ENCODE measurements around the gene CRYGD. TPM values are rescaled to one million over a fixed set of nuclear protein-coding genes. Genes with fewer than 3 reads are reported as not detected.
A peak's percentile ranks its signal among the peaks of the same experiment; 100 is the strongest.

CRYGD gene
- polyA plus RNA-seq, 2 of the 4 experiments (the other 2 are of a cell fraction), result not detected

GRCh38 chr2:208150094-208150493, 25.8 kb upstream of the CRYGD start:
- ATAC-seq (no peak), FAIRE-seq (no peak), DNase-seq (ENCODE audit: low read depth in 1 of 2, low spot score in 1 of 2) (no peak)
- POLR2A ChIA-PET, result no interaction called here
- no peaks in the 10 kb centered on the region for H3K4me1 ChIP-seq
- 0 out of 3 replicates have a peak, but pooled peaks cover 5% of the 10 kb centered on the region for H3K9me3 ChIP-seq
- TF ChIP-seq USF2 (IDR thresholded peaks at IDR 0.05), result no peak
- TF ChIP-seq CEBPB (IDR thresholded peaks at IDR 0.05), result no peak
- no peak for TF ChIP-seq ESRRA (IDR thresholded peaks at IDR 0.05; ENCODE audit: borderline replicate concordance, low read length)
- TF ChIP-seq CBX2 (IDR thresholded peaks at IDR 0.05; ENCODE audit: borderline replicate concordance, low read depth), result no peak
- TF ChIP-seq MAFK (IDR thresholded peaks at IDR 0.05; ENCODE audit: partially characterized antibody), result peak; percentile 56
- no peak overlapping the region for H3K27ac ChIP-seq
- H3K4me3 ChIP-seq, result no peak overlapping the region
- CTCF ChIA-PET, result interaction anchor here (1.3 kb wide), 1 partner anchor 25 kb away, joined by 7 read pairs; no protein-coding TSS in a partner anchor
- H3K4me2 ChIP-seq, result no peak overlapping the region

GRCh38 chr2:208148803-208149202, 24.5 kb upstream of the CRYGD start:
- Histone ChIP-seq H3K4me1 (no peaks in the 10 kb centered on the region), H3K4me3 (no peak overlapping the region), H3K27ac (no peak overlapping the region), H3K4me2 (no peak overlapping the region), H3K9me3 (0 out of 3 replicates have a peak, but pooled peaks cover 5% of the 10 kb centered on the region)
- ChIA-PET POLR2A (no interaction called here), CTCF (interaction anchor here (1.3 kb wide), 1 partner anchor 26 kb away, joined by 7 read pairs; no protein-coding TSS in a partner anchor)
- no peak for TF ChIP-seq CBX2 (IDR thresholded peaks at IDR 0.05; ENCODE audit: borderline replicate concordance, low read depth)
- TF ChIP-seq RARB (CRISPR knock-in tag; IDR thresholded peaks at IDR 0.05), result no peak
- no peak for TF ChIP-seq KDM5A (IDR thresholded peaks at IDR 0.05)
- no peak for TF ChIP-seq KDM1A (IDR thresholded peaks at IDR 0.05; ENCODE audit: low read depth)
- no peak for TF ChIP-seq SREBF2 (IDR thresholded peaks at IDR 0.05)
- no peak for TF ChIP-seq E2F6 (IDR thresholded peaks at IDR 0.05; ENCODE audit: borderline replicate concordance, low read depth)
- TF ChIP-seq, protein P1, sequence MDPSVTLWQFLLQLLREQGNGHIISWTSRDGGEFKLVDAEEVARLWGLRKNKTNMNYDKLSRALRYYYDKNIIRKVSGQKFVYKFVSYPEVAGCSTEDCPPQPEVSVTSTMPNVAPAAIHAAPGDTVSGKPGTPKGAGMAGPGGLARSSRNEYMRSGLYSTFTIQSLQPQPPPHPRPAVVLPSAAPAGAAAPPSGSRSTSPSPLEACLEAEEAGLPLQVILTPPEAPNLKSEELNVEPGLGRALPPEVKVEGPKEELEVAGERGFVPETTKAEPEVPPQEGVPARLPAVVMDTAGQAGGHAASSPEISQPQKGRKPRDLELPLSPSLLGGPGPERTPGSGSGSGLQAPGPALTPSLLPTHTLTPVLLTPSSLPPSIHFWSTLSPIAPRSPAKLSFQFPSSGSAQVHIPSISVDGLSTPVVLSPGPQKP (IDR thresholded peaks at IDR 0.05; ENCODE audit: low read depth, low read length), result no peak
- no peak for TF ChIP-seq TFCP2L1 (CRISPR knock-in tag; IDR thresholded peaks at IDR 0.05)
- TF ChIP-seq, protein P2, sequence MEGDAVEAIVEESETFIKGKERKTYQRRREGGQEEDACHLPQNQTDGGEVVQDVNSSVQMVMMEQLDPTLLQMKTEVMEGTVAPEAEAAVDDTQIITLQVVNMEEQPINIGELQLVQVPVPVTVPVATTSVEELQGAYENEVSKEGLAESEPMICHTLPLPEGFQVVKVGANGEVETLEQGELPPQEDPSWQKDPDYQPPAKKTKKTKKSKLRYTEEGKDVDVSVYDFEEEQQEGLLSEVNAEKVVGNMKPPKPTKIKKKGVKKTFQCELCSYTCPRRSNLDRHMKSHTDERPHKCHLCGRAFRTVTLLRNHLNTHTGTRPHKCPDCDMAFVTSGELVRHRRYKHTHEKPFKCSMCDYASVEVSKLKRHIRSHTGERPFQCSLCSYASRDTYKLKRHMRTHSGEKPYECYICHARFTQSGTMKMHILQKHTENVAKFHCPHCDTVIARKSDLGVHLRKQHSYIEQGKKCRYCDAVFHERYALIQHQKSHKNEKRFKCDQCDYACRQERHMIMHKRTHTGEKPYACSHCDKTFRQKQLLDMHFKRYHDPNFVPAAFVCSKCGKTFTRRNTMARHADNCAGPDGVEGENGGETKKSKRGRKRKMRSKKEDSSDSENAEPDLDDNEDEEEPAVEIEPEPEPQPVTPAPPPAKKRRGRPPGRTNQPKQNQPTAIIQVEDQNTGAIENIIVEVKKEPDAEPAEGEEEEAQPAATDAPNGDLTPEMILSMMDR (IDR thresholded peaks at IDR 0.05), result no peak
- no peak for TF ChIP-seq JUNB (IDR thresholded peaks at IDR 0.05)
- no peak for TF ChIP-seq SMC3 (IDR thresholded peaks at IDR 0.05)
- no peak for TF ChIP-seq CHD4 (IDR thresholded peaks at IDR 0.05; ENCODE audit: borderline replicate concordance)
- TF ChIP-seq NPAS2 (CRISPR knock-in tag; IDR thresholded peaks at IDR 0.05; ENCODE audit: borderline replicate concordance), result no peak
- TF ChIP-seq TP53 (CRISPR knock-in tag; IDR thresholded peaks at IDR 0.05), result no peak
- TF ChIP-seq ESRRA (IDR thresholded peaks at IDR 0.05; ENCODE audit: borderline replicate concordance, low read length), result no peak
- TF ChIP-seq CBX8 (IDR thresholded peaks at IDR 0.05), result no peak
- no peak for TF ChIP-seq NFE2L2 (conservative IDR thresholded peaks at IDR 0.05; ENCODE audit: low read length)
- TF ChIP-seq POLR2A (IDR thresholded peaks at IDR 0.05; ENCODE audit: low read length), result no peak
- no peak for TF ChIP-seq MAZ (IDR thresholded peaks at IDR 0.05; ENCODE audit: borderline replicate concordance, low read depth, low read length)
- TF ChIP-seq FOSL2 (IDR thresholded peaks at IDR 0.05), result no peak
- TF ChIP-seq FOSL2 (CRISPR knock-in tag; IDR thresholded peaks at IDR 0.05), result no peak
- DNase-seq (ENCODE audit: low read depth in 1 of 2, low spot score in 1 of 2) (no peak), ATAC-seq (0 out of 6 replicates have a peak, but pooled peaks of 1 of the 2 experiments have one; percentile 32), FAIRE-seq (no peak)
- WGBS (ENCODE audit: missing lambda C conversion rate), result 21% methylated on average over 2 of the region's 2 CpGs

Measured in A549 (cell line).